EH (cell line): ENCODE results near the gene CLEC12A.
A peak's percentile ranks its signal among the peaks of the same experiment; 100 is the strongest.

Source experiments
- DNase-seq: peaks from one replicate; pipeline ENCODE4 v3.0.0-alpha.2; 2015; ENCODE audit warnings: low read depth

CLEC12A gene

GRCh38 chr12:10033783-10034545 is 62.8 kb downstream of the CLEC12A start:
- DNase-seq = peak; percentile 49
